ENCODE data around the gene EYA2.
"Not testable (repeated sequence)": the region's sequence is repeated elsewhere in the genome, so short reads cannot be mapped to it uniquely, and the experiment has no call there.

The EYA2 gene

DNA sequence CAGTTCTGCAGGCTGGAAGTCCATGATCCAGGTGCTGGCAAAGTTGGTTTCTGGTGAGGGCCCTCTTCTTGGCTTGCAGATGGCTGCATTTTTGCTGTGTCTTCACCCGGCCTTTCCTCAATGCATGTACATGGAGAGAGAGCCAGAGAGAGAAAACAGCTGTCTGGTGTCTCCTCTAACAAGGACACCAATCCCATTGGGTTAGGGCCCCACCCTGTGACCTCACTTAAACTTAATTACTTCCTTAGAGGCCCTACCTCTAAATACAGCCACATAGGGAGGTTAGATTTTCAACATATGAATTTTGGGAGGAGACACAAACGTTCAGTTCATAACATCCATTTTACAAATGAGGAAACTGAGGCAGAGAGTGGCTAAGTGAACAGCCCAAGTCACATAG is 259.4 kb downstream of the EYA2 start:
- no peak for DNase-seq

DNA sequence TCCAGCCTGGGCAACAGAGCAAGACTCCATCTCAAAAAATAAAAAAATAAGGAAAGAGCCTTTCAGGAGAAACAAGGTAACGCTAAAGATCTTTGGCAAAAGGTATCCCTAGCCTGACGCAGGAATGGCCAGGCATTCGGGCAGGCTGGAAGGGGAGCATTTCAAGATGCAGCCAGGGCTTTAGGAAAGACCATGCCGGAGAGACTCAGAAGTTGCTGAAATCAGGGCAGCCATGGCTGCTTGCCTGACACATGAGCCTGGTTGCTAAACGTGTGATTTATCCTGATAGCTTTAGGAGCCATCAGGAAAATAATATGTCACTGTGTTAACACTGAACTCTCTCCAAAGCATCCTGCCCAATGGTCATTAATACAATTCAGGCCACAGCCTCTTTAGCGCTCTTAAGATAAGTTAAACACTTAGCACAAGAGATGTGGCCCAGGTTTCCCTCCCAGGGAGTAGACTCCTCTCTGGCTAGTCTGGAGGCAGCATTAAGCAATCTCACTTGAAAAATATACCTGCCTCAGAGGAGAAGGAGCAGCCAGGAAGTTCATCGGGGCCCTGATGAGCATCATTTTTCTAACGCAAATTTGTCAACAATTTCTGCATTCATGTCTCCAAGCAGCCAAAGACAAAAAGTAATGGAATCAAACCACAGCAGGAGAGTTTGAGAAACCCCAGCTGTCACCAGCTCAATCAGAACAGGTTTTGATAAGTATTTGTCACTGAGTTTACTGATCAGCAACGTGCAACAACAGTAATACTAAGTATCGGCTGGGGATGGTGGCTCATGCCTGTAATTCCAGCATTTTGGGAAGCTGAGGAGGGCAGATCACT is 261.9 kb downstream of the EYA2 start:
- DNase-seq, result no peak

DNA sequence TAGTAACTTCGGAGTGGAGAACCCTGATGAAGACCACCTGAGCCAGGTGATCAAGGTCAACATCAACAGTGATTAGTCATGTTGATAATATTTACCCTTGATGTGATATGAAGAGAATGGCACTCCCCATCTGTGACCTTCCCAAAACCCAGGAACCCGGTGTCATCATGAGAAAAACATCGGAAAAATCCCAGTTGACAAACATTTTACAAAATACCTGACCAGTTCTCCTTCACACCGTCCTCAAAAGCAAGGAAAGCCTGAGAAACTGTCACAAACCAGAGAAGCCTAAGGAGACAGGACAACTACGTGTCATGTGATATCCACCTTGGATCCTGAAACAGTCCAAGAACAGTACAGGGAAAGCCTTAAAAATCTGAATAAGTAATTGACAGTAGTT is 264.5 kb downstream of the EYA2 start:
- no peak for DNase-seq

DNA sequence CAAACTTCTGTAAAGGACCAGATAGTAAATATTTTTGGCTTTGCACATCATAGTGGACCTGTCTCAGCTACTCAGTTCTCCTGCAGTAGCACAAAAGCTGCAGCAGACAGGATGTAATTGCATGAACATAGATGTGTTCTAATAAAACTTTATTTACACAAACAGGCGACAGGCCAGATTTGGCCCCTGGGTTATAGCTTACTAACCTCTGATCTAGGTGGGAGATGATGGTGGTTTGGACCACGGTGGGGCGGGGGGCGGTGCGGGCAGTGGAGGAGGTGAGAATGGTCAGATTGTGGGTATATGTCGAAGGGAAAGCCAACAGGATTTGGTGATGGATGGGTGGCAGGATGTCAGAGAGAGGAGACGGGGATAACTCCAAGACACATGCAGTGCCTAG is 265.6 kb downstream of the EYA2 start:
- DNase-seq, result no peak

DNA sequence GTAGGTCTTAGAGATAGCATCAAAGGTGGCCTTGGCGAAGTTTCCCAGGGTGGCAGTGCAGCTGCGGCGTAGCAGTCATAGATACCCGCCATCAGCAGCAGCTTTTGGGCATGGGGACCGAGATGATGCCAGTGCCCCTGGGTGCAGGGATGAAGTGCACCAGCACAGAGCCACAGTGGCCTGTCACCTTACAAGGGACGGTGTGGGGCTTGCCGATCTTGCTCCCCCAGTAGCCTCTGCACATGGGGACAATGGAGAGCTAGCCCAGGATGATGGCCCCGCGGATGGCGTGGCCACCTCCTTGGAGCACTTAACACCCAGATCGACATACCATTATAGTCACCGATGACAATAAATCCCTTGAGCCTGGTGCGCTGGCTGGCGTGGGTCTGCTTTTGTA is 266.3 kb downstream of the EYA2 start:
- DNase-seq, result no peak

DNA sequence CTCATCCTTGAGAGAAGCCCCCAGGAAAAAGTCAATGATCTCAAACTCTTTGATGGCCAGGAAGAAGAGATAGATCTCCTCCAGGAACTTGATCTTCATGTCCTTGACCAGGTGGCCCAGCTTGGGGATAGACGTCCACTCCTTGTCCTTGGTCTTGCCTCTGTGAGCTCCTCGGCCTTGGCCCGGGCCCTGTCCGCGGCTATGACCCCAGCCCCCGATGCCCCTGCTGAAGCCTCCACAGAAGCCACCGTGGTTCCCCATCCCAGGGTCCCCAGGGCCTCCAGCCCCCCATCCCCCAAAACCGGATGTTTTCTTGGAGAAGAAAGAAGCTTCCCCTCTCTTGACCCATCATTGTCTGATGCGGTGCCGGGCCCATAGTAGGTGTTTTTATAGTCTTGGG is 266.8 kb downstream of the EYA2 start:
- DNase-seq, result no peak

DNA sequence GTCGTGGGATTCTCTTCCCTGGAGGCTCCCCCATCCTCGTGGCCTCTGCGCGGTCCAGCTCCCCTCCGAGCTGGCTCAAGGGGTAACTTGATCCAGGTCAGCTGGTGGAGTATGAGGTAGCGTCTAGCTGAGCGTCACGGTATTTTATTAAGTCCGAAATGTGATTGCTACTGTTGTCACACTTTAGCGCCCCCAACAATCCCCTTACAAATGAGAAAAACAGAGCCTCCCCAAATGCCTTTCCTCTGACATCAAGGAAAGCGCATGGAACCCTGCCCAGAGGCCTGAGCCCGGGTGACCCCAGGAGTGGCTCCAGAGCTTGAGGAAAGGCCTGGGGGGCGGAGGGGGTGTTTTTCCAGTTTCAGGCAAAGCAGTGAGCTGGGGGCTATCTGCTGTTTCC is 269.5 kb downstream of the EYA2 start:
- no peak for DNase-seq

DNA sequence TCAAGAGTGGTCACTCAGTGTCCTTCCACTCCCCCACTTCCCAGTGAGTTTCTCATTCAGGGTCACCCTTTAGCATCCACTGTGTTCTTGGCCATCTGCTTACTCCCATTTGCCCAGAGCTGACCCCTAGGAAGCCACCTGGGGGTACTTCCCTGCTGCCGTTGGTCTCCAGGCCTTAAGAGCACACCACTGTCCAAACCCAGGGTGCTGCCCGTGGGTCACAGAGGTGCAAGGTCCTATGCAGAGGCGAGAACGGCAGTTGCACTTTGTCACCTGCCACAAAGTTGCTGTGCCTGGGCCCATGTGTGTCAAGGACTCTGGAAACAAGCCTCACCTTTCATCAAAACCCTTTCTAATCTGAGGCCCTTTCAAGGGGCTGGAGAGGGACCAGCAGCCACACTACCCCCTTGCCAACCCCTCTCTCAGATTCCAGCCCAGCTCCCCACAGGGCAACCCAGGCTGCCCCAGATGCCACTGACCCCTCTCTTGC is 270.8 kb downstream of the EYA2 start:
- no peak for DNase-seq

DNA sequence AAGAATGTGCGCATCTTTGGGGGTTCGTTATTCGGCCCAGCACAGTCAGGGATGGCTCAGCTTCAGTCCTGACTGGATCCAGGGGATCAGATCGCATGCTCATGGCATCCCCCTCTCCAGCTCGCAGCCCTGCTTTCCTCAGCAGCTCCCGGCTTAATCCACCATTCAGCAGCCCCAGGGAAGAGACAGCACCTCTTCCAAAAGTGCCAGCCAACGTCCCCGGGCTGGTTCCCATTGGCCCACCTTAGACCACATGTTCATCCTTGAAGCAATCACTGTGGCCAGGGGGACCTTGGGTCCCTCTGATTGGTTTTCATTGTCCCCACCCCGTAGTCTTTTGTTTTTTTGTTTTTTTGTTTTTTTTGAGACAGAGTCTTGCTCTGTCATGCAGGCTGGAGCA is 273.2 kb downstream of the EYA2 start:
- no peak for DNase-seq

DNA sequence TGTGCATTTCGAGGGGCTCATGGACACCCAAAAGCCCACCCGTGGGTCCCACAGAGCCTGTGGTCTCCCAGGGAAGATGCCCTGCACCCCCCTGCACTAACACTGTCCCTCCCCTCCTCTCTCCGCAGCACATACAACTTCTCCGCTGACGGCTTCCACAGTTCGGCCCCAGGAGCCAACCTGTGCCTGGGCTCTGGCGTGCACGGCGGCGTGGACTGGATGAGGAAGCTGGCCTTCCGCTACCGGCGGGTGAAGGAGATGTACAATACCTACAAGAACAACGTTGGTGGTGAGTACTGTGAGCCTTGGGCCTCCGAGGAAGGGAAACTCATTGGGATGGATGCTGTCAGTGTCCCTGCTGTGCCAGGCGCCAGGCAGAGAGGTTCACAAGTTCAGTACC is 277.9 kb downstream of the EYA2 start:
- no peak for DNase-seq

DNA sequence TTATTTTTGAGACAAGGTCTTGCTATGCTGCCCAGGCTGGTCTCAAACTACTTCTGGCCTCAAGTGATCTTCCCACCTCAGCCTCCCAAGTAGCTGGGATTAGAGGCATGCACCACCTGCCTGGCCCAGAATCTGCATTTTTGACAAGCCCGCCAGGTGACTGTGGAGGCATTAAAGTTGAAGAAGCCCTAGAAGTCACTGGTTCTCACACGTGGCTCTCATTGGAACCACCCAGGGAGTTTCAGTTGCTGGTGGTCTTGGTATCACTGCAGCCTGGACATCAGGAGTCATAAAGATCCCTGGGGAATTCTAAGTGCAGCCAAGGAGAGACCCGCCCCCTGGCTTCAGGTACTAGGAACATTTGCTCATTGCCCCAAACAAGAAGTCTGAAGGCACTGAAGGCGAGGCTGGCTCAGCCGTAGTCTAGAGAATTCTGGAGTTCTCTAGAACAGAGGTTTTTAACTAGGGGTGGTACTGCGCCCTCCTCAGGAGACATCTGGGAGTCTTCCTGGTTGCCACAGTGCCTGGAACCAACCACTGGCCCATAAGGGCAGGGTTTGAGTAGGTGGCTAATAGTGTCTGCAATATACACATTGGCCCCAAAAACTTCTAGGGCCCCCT is 279.1 kb downstream of the EYA2 start:
- no peak for DNase-seq

DNA sequence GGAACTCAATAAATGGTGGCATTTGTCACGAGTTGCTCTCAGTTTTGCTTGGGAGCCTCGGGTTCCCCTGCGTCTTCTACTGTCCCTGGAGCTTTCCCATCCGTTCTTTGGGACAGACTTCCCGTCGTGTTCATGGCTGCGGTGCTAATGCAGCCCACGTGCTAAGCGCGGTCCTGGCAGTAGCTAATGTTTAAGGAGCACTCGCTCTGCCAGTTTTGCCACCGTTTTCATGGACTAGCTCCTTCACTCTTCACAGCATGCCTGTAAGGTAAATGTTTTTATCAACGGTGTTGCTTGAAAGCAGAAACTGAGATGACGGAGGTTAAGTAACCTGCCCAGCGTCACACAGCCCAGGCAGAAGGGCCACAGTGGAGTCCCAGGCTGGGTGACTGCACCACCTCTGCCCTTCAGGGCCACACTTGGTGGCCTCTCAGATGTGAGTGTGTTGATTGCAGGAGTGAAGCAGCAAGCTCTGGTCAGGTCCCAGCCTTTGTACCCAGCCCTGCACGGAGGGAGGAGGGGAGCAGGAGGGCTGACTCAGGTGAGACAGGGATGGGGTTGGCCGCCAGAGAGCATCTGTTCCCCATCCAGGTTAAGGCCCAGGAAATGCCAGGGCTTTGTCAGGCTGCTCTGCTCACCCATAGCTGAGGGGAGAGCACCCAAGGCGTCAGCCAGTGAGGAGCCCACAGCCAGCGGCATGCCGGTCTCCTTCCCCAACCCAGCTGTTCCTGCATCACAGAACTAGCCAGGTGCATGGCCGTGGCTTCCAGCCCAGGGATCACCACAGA is 280.0 kb downstream of the EYA2 start:
- no peak for DNase-seq

DNA sequence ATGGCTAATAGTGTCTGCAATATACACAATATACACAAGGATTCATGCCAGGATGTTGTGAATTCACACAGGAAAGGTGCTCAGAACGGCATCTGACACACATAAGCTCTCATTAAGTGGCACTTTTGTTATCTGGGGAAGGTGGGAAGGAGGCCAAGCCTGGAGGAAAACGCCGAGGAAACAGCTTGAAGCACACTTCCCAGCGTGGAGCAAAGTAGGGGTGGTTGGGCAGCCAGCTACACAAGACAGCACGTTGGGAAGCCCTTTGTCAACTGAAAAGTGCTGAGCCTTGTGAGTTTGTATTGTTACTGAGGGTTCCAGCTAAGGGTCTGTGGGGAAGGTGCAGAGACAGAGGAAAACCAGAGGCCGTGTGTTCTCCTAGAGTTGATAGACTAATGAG is 280.9 kb downstream of the EYA2 start:
- DNase-seq, result no peak

DNA sequence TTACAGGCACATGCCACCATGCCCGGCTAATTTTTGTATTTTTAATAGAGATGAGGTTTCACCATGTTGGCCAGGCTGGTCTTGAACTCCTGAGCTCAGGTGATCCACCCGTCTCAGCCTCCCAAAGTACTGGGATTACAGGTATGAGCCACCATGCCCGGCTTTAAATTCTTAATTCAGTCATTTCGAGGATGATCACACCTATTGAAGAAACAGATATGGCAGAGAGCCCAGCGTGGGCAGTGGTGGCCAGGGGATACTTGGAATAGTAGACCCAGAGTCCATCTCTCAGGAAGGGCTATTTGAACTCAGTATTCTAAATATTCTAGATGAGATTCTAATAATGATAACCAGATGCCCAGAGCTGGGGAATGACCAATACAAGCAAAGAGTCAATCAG is 281.6 kb downstream of the EYA2 start:
- not testable (repeated sequence) for DNase-seq

DNA sequence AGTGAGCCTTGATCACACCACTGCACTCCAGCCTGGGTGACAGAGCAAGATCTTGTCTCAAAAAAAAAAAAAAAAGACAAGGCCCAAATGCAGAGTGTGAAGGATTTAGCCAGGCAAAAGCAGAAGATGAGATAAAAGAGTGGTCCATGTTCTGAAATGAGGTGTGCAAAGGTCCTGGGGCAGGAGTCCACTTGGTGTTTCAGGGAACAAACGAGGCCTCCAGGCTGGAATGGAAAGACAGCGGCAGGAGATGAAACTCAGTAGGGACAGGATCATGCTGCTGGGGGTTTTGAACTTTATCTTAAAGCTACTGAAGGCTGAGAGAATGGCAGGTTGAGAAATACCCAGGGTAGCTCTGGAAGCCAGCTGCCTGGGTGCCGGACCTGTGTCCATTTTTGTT is 283.6 kb downstream of the EYA2 start:
- DNase-seq, result no peak

DNA sequence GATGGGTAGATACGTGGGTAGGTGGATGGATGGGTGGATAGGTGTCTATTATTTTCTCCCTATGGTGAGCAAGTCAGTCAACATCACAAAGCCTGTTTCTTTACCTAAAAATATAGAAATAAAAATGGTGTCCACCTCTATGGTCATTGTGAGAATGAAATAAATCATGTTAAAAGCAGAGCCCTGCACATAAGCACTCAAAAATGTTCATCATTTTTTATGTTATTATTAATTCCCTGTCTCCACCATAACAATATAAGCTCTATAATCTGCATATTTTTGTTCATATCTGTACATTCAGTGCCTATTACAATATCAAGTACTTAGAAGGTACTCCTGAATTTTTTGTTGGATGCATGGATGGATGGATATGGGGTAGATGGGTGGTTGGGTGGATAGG is 284.2 kb downstream of the EYA2 start:
- no peak for DNase-seq

DNA sequence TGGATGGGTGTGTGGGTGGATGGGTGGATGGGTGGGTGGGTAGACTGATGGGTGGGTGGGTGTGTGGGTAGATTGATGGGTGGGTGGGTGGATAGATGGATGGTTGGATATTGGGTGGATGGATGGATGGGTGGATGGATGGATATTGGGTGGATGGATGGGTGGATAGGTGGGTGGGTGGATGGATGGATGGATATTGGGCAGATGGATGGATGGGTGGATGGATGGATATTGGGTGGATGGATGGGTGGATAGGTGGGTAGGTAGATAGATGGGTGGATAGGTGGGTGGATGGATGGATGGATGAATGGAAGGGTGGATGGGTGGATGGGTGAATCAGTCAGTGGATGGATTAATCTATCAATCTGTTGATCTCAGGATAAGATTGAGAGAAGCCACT is 284.6 kb downstream of the EYA2 start:
- no peak for DNase-seq

DNA sequence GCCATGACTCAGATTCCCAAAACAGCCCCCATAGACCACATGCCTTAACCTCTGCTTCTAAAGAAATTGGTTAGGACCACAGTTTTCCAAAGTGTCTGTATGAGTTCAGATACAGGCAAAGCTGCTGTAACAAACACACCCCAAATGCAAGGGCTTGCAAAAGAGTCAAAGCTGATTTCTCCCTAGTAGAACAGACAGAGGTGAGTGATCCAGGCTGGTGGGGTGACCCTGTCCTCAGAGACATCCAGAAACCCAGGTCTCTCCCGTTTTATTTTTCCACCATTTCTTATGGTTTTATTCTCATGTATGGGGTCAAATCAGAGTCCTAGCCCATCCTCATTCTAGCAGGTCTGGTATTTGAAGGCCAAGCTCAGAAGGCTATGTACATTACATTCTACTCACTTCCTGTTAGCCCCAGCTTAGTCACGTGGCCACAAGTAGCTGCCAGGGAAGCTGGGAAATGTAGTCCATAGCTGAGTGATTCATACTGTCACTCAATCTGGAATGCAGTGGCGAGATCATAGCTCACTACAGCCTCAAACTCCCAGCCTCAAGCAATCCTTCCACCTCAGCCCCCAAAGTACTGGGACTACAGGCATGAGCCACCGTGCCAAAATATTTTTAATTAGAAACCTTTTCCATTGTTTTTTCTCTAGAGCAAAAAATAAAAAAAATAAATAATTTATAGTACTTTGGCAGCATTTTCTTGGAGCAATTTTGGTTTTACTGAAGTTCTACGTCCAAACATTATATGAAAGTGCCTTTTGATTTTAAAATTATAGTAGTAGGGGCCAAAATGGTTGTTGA is 286.6 kb downstream of the EYA2 start:
- DNase-seq, result no peak

DNA sequence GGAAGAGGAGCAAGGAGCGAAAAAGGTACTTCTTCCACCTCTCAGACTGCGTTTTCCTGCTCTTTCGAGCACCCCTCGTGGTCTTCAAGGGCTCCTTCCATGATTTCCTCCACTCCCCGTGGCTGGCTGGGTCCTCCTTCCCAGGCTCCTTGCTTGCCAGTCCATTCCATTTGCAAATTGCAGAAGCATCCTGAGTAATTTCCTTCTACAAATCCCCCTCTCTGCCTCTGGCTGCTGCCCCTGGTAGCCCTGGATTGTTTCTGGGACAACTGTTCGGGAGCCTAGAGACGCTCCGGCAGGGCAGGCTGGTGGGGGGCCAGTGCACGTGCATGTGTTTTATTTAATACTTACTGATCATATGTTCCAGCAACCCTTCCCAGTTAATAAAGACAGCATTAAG is 288.7 kb downstream of the EYA2 start:
- DNase-seq, result no peak

DNA sequence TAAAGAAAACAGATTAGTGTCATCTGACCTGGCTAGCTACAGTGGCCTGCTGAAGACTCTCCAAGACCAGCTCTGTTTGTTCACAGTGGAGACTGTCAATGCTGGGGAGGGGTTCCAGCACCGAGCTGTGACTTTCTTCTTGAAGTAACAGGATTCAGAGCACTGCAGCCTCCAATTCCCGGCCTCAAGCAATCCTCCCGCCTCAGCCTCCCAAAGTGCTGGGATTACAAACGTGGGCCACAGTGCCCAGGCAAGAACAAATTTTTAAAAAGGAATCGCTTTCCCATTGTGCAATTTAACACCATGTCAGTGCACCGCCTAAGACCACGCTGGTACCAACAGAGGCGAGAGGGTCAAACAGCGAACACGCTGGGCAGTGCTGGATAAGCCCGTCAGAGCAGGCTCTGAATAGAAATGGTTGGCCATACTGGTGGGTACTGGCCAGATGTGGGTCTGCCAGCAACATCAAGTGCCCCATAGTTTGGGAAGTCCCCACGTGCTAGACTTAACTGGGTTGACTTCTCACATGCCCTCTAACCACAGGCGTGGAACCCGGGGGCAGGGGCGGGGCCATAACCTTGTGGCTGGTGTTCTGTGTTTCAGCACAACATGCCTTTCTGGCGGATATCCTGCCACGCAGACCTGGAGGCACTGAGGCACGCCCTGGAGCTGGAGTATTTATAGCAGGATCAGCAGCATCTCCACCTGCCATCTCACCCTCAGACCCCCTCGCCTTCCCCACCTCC is 293.0 kb downstream of the EYA2 start:
- no peak for DNase-seq

DNA sequence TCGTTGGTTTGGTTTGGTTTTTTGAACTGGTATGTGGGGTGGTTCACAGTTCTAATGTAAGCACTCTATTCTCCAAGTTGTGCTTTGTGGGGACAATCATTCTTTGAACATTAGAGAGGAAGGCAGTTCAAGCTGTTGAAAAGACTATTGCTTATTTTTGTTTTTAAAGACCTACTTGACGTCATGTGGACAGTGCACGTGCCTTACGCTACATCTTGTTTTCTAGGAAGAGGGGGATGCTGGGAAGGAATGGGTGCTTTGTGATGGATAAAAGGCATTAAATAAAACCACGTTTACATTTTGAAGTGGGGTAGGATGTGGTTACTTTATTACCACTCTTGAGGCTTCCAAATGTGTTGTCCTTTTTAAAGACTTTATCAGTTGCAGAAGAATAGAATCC is 293.9 kb downstream of the EYA2 start:
- no peak for DNase-seq

DNA sequence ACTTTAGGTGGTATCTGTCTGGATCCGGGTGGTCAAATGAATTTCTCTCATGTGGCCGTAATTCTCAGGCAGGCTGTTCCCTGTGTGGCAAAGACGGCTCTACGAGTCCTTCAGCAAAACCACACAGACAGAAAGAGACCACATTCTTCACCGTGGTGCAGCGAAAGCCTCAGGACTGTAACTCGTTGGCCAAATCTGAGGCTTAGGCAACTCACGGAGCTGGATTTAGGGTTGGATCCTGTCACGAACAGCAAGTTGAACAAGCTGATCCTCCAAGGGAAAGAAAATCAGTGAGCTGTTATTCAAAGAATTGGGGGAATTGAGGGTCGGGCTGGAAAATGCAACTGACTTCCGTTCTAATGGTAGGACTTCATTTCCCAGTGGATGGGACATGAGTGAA is 294.4 kb downstream of the EYA2 start:
- DNase-seq, result no peak

Measured in NCI-H1930 (cell line).